ENCODE measurements around the gene MRPS18A.

The MRPS18A gene

GRCh38 chr6:43674291-43674690, 13.3 kb downstream of the MRPS18A start:
- TF ChIP-seq CTCF (IDR thresholded peaks at IDR 0.05; ENCODE audit: low read depth, low read length), result no peak
- no peak for DNase-seq (ENCODE audit: extremely low read depth, low read depth)

GRCh38 chr6:43673444-43674084, 14.0 kb downstream of the MRPS18A start:
- no peak for DNase-seq (ENCODE audit: extremely low read depth, low read depth)
- no peak for TF ChIP-seq CTCF (IDR thresholded peaks at IDR 0.05; ENCODE audit: low read depth, low read length)

GRCh38 chr6:43671801-43672690, 15.5 kb downstream of the MRPS18A start:
- no peak for TF ChIP-seq CTCF (IDR thresholded peaks at IDR 0.05; ENCODE audit: low read depth, low read length)
- no peak for DNase-seq (ENCODE audit: extremely low read depth, low read depth)

GRCh38 chr6:43671011-43671800, 16.4 kb downstream of the MRPS18A start:
- DNase-seq (ENCODE audit: extremely low read depth, low read depth), result no peak
- no peak for TF ChIP-seq CTCF (IDR thresholded peaks at IDR 0.05; ENCODE audit: low read depth, low read length)

- no peak for DNase-seq (ENCODE audit: extremely low read depth, low read depth)
- TF ChIP-seq CTCF (IDR thresholded peaks at IDR 0.05; ENCODE audit: low read depth, low read length), result no peak
Measured at GRCh38 chr6:43670623-43670986, 17.0 kb downstream of the MRPS18A start.

- TF ChIP-seq CTCF (IDR thresholded peaks at IDR 0.05; ENCODE audit: low read depth, low read length), result no peak
- DNase-seq (ENCODE audit: extremely low read depth, low read depth), result no peak
Measured at GRCh38 chr6:43669922-43670622, 17.5 kb downstream of the MRPS18A start.
